NCI-H82 (cell line): ENCODE measurements around the gene ANKRD34A.
A peak's percentile ranks its signal among the peaks of the same experiment; 100 is the strongest.

Source experiments
- DNase-seq: peaks from one replicate; lab custom pipeline; 2025; lab: John Stamatoyannopoulos, UW

The ANKRD34A gene

DNA sequence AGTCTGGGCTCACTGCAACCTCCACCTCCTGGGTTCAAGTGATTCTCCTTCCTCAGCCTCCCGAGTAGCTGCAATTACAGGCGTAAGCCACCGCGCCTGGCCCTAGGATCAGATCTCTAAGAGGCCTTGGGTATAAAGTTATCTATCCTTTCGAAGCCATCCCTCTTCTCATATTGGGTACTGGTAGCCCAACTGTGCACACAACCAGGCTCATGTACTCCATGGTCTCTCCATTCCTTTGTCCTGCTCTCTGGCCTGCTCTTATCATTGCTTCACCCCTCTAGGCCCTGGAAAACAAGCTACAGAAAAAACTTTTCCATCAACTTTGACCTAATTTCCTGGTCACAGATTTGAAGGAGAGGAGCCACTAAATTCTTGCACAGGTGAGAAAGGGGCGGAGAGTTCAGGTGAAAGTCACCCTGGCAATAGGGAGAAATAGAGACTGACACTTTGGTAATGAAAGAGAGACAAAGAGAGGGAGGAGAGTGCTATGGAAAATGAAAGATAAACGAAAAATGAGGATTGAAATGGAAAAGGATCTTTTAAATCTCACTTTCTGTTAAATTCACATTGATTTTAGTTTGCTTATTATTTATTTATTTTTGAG is 26.0 kb upstream of the ANKRD34A start:
- no peak for DNase-seq

DNA sequence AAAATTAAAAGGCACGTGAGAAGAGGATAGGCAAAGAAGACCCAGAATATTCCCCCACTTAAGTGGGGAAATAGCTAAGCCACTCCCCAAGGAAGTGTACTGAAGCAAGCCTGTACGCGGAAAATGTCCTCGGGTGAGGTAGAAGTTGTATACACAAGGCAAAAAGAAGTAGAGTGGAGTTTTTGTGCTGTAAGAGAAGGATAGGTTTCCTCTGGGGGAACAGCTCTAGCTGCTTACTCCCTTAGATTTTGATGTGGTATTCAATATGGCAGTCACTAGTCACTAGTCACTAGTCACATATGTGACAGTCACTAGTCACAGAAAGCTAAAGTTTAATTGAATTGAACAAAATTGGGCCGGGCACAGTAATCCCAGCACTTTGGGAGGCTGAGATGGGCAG is 24.4 kb upstream of the ANKRD34A start:
- no peak for DNase-seq

DNA sequence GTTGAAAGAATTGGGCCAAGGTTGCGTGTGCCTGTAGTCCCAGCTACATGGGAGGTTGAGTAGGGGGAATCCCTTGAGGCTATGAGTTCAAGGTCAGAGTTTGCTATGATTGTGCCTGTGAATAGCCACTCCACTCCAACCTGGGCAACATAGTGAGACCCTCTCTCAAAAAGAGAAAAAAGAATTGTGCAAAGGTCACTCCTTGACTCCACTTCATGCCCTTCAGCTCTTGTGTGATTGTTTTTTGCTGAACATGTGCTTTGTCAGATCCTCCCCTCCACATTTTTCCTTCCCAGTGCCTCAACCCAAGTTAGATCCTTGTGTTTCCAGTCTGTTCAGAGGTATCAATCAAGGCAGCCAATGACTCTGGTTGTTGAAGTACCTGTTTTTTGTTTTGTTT is 23.6 kb upstream of the ANKRD34A start:
- no peak for DNase-seq

DNA sequence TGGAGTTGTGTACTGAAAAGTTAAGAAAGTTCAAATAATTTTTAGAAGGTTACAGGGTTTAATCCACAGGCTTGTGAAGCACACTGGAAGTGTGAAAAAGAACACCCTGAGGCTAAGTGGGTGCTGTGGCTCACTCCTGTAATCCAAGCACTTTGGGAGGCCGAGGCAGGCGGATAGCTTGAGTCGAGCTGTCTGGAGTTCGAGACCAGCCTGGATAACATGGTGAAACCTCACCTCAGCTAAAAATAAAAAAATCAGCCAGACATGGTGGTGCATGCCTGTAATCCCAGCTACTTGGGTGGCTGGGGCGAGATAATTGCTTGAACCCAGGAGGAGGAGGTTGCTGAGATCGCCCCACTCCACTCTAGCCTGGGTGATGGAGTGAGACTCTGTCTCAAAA is 22.2 kb upstream of the ANKRD34A start:
- DNase-seq: no peak

DNA sequence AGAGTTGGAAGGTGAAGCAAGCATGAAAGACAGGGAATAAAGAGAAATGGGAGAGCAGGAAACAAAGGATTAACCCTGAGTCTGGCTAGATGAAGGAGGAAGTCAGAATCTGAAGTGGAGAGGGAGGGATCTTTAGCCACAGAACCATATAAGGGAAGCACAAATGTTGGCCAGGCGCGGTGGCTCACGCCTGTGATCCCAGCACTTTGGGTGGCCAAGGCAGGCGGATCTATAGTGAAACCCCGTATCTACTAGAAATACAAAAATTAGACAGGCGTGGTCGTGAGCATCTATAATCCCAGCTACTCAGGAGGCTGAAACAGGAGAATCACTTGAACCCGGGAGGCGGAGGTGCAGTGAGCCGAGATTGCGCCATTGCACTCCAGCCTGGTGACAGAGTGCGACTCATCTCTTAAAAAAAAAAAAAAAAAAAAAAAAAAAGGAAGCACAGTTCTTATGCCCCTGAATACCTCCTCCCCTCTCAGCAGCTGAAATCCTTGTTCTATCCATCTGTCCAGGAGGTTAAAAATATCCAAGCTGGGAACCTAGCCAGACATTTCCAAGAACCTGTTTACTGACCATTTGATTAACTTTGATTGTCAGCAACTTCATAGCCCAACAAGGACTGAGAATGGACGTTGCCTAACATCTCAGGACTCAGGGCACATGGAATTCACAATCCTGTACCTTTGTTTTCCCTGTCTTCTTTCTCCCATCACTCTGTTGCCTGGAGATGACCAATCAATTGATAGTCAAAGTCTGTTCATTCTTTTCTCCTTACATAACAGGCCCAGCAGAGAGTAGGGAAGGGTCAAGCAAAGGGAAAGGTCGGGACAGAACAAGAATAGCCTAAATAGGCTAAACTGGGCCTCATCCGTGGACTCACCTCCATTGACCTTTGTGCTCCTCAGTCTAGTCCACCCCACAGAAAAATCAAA is 21.4 kb upstream of the ANKRD34A start:
- DNase-seq: peak; percentile 58

DNA sequence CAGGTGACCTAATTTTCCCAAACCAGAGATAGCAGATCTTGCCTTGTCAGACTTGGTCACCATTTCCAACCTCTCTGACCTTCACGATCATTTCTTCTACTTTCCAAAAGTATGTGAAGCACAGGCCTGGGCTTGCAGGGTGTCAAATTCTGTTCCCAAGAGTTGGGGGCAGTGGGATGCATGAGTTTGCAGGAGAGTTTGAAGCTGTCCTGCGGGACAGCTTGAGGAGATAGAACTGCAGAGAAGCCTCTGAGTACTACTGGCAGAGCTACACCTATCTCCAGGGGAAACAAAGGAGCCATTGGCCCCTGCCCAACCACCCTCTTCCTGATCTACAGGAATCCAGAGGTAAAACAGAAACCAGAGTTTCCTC is 20.7 kb upstream of the ANKRD34A start:
- DNase-seq: no peak

DNA sequence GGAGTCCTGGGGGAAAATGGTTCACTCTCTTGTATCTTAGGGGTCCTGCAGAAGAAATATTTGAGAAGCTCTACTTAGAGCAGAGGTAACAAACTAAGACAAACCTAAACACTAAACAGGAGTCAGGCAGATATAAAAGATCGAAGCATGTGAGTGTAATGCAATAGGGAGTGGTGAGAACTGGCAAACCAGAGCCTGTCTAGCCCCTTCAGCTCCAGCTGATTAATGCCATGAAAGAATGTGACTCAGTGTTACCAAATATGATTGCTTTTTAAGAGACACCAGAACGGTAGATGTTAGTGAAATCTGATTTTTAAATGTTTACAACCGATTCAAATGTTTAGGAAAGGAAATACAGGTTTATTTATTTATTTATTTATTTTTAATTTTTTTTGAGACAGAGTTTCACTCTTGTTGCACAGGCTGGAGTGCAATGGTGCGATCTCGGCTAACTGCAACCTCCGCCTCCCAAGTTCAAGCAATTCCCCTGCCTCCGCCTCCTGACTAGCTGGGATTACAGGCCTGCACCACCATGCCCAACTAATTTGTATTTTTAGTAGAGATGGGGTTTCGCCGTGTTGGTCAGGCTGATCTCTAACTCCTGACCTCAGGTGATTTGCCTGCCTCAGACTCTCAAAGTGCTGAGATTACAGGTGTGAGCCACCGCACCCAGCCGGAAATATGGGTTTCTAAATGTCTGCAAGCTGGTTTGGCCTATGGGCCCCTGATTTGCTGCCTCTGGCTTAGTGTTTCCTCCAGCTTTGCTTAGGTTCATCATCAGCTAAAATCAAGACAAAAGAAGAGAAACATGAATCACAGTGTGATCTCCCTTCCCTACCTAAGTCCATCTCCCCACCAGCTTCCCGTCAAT is 19.8 kb upstream of the ANKRD34A start:
- no peak for DNase-seq

DNA sequence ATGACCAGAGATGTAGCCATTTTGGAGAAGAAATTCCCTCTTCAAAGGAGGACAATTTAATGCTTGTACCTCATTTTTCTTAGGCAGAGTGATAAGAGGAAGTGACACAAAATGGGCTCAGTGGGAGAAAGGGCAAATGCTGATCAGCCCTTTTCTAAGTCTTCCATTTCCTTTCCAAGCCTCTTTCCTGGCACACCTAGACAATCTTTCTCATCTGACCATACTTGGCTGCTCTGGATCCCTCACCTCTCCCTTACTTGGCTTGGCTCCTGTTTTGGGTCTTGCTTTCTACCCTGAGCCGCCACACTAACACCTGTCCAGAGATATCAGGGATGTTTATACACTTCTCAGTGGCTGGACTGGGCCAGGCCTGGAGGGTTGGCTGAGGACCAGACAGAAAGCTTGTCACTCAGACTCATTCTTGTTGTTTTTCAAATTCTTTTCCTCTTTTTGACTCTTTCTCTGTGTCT is 18.9 kb upstream of the ANKRD34A start:
- no peak for DNase-seq

DNA sequence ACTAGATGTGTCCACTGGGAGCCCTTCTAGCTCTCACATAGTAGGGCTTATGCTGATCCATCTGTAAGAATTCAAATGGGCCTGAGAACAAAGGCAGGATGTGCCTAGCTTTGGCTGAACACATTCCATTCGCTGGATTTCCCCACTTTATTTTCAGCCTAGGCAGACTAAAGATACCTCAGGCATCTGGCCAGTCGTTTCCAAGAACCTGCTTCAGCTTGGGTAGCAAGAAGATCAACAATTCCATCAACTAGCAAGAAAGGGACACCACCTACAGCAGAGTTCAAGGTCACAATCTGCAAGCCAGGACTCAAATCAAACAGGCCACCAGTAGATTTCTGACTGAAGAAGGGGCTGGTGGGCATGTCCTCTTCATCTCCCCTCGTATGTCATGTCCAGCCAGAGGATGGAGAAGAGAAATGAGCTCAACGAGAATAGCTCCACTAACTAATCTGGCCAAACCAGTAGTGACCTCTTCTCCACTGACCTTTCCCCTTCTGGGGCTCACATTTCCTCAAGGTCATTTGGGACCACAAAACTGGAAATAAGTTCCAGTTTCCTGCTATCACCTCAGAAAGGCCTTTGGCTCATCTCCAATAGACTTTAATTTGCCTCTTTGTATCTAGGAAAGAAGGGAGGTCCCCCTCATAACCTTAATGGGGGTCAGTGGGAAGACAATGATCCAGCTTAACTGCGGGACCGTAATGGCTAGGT is 17.8 kb upstream of the ANKRD34A start:
- DNase-seq: no peak

DNA sequence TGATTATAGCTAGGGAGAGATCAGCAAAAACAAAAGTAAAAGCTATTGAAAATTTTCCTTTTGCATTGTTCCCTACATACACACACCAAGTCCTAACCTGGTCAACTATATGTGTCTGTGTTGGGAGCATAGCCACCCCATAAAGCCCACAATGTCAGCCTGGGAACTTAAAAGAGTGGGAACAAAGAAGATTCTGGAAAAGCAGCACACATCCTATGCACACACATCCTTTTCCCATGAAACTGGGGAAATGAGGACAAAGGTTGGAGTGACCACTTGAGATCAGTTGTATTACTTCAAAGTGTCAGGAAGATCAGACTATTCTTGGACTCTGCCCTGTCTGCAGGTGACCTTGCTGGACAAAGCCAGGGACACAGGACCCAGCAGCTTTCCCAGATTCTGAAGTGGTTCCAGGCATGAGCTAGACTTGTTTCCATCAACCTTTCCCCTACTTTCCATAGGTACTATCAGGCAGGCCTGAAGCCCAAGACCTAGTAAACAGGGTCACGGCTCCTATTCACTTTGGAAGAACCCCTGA is 16.2 kb upstream of the ANKRD34A start:
- DNase-seq: no peak

DNA sequence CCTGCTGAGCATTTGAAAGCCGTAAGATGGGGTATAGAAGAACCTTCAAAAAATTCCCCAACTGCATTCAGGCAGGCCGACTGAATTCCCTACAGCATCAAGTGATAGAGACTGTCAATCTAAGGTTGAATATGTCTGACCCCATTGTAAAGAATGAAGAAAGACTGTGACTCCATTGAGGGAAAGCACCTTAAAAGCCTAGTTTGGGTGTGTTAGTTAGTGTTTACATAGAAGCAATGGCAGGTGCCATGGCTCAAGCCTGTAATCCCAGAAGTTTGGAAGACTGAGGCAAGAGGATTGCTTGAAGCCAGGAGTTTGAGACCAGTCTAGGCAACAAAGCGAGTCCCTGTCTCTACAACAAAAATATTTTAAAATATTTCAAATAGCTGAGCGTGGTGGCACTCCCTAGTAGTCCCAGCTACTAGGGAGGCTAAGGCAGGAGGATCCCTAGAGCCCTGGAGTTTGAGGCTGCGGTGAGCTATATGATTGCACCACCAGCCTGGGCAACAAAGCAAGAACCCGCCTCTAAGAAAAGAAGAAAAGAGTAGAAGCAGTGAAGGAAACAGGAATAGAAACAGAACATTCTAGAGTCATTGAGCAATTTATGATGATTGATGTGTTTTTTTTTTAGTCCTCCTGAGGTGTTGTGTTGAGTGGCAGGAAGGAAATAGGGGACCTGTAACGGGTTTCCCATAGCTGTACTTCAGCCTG is 15.5 kb upstream of the ANKRD34A start:
- DNase-seq: no peak

DNA sequence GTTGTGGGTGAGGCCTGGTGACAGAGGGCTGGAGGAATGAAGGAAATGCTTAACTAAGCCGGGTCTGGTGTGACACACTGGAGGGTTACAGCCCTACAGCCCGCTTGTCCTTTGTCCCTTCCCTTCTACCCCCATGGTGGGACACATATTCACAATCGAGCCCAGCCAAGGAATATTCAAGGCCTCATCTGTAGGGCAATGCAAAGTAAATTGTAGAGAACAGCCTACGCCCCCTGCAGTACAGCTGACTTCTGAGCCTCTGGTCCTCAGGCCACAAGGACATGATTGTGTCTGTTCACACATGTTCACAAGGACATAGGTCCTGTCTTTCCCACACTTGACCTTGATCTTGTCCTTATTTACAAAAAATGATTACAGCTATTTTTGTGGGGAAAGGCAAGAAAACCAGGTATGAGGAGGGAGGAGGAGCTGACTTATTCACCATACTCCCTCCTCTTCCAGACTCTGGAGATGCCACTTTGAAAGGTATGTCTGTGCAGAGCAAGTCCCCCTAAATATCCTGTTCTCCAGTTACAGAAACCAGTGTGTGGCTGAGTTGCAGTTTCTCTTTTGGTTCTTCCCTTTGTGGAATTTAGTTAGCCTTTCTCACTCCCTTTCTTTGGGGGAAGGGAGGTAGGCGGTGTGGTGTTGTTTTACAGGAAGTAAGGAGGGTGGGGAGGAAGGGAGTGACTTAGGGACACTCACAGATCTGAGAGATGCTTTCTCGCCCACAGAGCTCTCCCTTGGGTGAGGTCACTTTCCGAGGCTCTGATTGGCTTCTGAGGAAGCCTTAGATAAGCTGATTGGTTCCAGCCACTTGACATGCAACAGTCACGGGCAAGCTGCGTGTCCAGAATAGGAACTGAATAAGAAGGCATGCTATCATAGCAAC is 14.7 kb upstream of the ANKRD34A start:
- DNase-seq: peak; percentile 95

DNA sequence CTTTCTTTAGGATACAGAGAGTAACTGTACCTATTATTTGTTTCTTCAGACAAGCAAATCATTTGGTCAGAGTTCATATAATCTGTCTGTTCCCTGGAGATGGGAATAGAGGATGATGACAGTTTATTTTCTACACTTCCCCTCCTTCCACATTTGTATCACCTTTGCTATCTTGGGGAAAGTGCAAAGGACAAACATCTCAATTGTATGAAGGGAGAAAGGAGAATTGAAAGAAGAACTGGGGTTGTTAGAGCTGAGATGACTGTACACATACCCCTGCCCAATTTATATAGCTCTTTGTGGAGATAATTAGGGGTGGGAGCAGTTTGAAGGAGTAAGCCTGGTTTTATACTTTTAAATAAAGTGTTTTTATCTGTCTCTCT is 14.1 kb upstream of the ANKRD34A start:
- DNase-seq: no peak

DNA sequence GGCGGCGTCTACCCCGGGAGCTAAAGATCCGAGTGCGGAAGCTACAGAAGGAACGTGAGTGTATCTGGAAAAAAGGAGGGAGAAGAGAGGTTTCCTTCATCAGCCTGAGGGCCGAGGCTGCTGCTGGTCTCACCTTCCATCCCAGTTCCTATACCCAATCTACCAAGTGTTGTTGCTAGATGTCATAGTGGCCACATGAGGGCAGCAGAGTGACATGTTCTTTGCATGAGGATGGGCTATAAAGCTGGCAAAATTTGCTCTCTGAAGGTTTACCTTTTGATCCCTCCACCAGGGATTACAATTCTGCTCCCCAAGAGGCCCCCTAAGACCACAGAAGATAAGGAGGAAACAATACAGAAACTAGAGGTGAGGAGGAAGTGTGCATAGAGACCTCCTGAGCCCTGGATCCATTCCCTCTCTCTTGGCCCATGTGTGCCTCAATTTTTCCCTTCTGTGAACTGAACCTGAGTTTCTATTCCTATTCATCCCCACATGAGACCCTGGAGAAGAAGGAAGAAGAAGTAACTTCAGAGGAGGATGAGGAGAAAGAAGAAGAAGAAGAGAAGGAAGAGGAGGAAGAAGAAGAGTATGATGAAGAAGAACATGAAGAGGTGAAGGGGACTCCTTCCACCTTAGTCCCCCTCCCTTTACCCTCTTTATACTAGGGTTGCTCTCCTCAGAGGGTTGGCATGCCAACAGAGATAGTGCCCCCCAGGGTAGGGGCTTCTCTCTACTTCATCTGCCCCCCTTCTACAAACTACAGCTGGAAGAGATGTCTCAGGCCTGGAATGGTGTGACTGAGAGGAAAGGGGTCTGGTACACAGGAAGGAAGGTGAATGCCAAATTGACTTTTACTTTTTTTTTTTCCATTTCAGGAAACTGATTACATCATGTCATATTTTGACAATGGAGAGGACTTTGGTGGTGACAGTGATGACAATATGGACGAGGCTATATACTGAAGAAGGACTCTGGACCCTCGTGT is 13.4 kb upstream of the ANKRD34A start:
- peak; percentile 93 for DNase-seq

DNA sequence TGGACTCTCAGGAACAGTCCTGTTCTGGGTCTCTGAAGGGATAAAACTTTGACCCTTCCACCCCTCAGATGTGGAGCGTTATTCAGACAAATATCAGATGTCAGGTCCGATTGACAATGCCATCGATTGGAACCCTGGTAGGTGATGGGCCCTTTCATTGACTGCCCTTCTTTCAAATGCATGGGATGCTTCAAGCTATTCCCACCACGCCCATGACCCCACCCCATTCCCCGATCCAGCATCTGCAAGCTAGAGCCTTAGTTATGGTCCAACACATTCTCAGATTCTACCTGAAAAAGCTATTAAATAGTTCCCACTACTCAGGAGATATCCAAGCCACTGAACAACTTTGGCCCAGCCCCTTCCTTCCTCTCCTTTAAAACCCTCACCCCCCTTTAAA is 12.6 kb upstream of the ANKRD34A start:
- DNase-seq: no peak

DNA sequence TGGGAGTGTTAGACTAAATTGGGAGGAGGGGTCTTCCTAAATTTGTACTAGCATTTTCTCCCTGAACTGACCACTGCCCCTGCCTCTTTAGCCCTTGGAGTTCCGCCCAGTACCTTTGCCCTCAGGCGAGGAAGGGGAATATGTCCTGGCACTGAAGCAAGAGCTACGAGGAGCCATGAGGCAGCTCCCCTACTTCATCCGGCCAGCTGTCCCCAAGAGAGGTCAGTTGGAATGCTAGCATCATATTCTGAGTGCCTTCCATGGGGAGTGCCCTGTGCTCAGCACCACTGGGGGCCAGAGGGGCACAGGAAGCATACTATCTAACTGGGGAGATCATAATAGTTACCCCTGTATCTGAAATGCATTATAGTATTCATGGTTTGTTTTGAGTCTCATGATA is 10.8 kb upstream of the ANKRD34A start:
- no peak for DNase-seq

DNA sequence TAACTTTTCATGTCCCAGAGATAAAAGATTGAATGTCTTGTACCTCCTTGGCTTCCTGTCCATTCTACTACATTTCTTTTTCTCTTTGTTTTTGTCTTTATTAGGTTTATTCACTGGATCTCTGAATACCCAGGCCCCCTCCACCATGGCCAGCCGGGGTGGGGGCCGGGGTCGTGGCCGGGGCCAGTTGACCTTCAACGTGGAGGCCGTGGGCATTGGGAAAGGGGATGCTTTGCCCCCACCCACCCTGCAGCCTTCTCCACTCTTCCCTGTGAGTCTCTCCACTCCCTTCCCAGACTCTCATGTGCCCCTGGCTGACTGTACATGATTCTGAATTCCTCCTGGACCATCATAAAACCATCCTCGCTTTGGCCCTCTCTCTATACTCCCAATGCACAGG is 10.3 kb upstream of the ANKRD34A start:
- DNase-seq: no peak

DNA sequence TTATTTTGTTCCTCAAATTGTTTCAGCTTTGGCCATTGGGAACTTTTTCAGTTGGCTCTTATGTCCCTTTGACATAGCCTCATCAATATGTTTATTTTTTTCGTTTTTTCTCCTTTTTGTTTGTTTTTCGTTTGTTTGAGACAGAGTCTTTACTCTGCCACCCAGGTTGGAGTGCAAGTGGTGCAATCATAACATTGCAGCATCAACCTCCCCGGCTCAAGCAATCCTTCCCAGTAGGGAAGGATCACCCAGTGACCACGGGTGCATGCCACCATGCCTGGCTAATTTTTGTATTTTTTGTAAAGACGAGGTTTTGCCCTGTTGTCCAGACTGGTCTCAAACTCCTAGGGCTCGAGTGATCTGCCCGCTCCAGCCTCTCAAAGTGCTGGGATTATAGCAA is 8.2 kb upstream of the ANKRD34A start:
- DNase-seq: no peak

DNA sequence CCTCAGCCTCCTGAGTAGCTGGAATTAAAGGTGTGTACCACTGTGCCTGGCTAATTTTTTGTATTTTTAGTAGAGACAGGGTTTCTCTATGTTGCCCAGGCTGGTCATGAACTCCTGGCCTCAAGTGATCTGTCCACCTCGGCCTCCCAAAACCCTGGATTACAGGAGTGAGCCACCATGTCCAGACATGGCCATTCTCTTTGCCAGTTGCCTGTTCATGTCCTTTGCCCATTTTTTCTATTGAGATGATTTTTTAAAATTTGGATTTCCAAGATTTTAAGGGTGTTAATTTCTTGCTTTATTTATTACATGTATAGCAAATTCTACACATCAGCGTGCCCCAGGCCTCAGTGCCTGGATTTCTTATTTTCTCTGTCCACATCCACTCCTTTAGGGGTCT is 2.9 kb upstream of the ANKRD34A start:
- no peak for DNase-seq
